ENCODE data around the gene ASCC1.
"Not testable (repeated sequence)": the region's sequence is repeated elsewhere in the genome, so short reads cannot be mapped to it uniquely, and the experiment has no call there.

The ASCC1 gene

DNA sequence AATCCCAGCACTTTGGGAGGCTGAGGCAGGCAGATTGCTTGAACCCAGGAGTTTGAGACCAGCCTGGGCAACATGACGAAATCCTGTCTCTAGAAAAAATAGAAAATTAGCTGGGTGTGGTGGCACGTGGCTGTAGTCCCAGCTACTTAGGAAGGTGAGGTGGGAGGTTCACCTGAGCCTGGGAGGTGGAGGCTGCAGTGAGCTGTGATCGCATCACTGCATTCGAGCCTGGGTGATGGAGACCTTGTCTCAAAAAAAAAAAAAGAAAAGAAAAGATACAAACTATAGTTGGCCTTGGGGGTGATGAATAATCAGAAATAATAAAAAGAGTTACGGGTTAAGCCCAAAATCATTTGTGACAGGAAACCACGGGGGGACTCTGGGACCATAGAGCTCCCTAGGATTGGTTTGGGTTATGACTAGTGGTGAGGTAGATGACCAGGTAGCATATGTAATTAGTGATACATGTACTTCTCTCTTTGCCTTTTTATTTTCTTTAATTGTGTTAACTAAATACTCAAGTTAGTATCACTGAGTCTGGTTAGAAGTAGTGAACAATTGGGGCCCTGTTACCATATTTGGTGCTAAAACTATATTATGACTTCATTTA lies 10.4 kb upstream of the ASCC1 start:
- Histone ChIP-seq H3K4me1 (ENCODE audit: control insufficient read depth, low read length) (peaks cover 59% of the 10 kb centered on the region), H3K4me2 (ENCODE audit: low read length) (no peak overlapping the region), H3K4me3 (ENCODE audit: low read length) (no peak overlapping the region), H3K27ac (ENCODE audit: low read depth, low read length) (no peak overlapping the region), H3K9me2 (replicated peaks; ENCODE audit: control insufficient read depth, low read length) (no peaks in the 10 kb centered on the region), H4K20me1 (ENCODE audit: control insufficient read depth, insufficient read depth, low read depth, low read length) (no peaks in the 10 kb centered on the region; the same call in 1 of the 2 replicates), H3F3A (ENCODE audit: control insufficient read depth, insufficient read depth) (peaks cover 9% of the 10 kb centered on the region), H3K9me3 (ENCODE audit: control insufficient read depth, insufficient read depth, low read length) (no peaks in the 10 kb centered on the region), H3K27me3 (ENCODE audit: control insufficient read depth, low read length) (no peaks in the 10 kb centered on the region), H3K79me2 (ENCODE audit: control insufficient read depth, low read length) (peaks cover 81% of the 10 kb centered on the region), H3K36me3 (ENCODE audit: control insufficient read depth, low read length) (peaks cover 64% of the 10 kb centered on the region)
- TF ChIP-seq CTCF (IDR thresholded peaks at IDR 0.05; ENCODE audit: low read depth, low read length, poor library complexity, severe bottlenecking) = no peak
- TF ChIP-seq EZH2phosphoT487 (IDR thresholded peaks at IDR 0.05; ENCODE audit: borderline replicate concordance, low read length) = no peak

DNA sequence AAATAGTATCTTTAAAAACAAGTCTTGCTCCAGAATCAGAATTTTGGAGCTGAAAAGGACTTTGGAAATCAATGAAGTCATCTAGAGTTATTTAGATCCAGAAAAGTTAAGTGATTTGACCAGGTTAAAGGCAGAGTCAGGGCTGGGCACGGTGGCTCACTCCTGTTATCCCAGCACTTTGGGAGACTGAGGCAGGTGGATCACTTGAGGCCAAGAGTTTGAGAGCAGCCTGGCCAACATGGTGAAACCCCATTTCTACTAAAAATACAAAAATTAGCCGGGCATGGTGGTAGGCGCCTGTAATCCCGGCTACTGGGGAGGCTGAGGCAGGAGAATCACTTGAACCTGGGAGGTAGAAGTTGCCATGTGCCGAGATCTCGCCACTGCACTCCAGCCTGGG lies 8.1 kb upstream of the ASCC1 start:
- not testable (repeated sequence) for H3K9me3 ChIP-seq (ENCODE audit: control insufficient read depth, insufficient read depth, low read length); H3K9me2 ChIP-seq (replicated peaks; ENCODE audit: control insufficient read depth, low read length); H3K4me3 ChIP-seq (ENCODE audit: low read length); H3K4me2 ChIP-seq (ENCODE audit: low read length); H3K27me3 ChIP-seq (ENCODE audit: control insufficient read depth, low read length); H4K20me1 ChIP-seq (ENCODE audit: control insufficient read depth, insufficient read depth, low read depth, low read length)
- Histone ChIP-seq H3K27ac (ENCODE audit: low read depth, low read length) (peak overlapping the region; percentile 31), H3K4me1 (ENCODE audit: control insufficient read depth, low read length) (peaks cover 52% of the 10 kb centered on the region), H3F3A (ENCODE audit: control insufficient read depth, insufficient read depth) (peaks cover 16% of the 10 kb centered on the region), H3K36me3 (ENCODE audit: control insufficient read depth, low read length) (peaks cover 59% of the 10 kb centered on the region), H3K79me2 (ENCODE audit: control insufficient read depth, low read length) (peaks cover 82% of the 10 kb centered on the region)

GRCh38 chr10:72223743-72224101 lies 7.6 kb upstream of the ASCC1 start:
- TF ChIP-seq CTCF (IDR thresholded peaks at IDR 0.05; ENCODE audit: low read depth, low read length, poor library complexity, severe bottlenecking) (no peak), EZH2phosphoT487 (IDR thresholded peaks at IDR 0.05; ENCODE audit: borderline replicate concordance, low read length) (no peak)

DNA sequence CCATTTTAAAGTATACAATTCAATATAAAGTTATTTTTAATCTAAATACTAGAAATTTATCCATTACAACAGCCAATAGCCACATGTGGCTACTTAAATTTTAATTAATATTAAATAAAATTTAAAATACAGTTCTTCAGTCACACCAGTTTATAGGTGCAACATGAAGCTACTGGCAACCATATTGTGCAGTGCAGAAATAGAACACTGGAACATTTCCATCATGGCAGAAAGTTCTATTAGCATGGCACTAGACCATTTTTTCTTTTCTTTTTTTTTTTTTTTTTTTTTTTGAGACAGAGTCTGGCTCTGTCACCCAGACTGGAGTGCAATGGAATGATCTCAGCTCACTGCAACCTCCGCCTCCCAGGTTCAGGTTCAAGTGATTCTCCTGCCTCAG lies 5.2 kb upstream of the ASCC1 start:
- Histone ChIP-seq H3K79me2 (ENCODE audit: control insufficient read depth, low read length) (peaks cover 82% of the 10 kb centered on the region), H3K27ac (ENCODE audit: low read depth, low read length) (no peak overlapping the region), H3K36me3 (ENCODE audit: control insufficient read depth, low read length) (peaks cover 58% of the 10 kb centered on the region)

More at GRCh38 chr10:72223743-72224101, 7.6 kb upstream of the ASCC1 start:
- Histone ChIP-seq H3K36me3 (ENCODE audit: control insufficient read depth, low read length) (peaks cover 59% of the 10 kb centered on the region), H3K9me3 (ENCODE audit: control insufficient read depth, insufficient read depth, low read length) (no peaks in the 10 kb centered on the region), H3K4me3 (ENCODE audit: low read length) (no peak overlapping the region), H4K20me1 (ENCODE audit: control insufficient read depth, insufficient read depth, low read depth, low read length) (no peaks in the 10 kb centered on the region; the same call in 1 of the 2 replicates), H3F3A (ENCODE audit: control insufficient read depth, insufficient read depth) (peaks cover 15% of the 10 kb centered on the region), H3K4me1 (ENCODE audit: control insufficient read depth, low read length) (peaks cover 53% of the 10 kb centered on the region), H3K79me2 (ENCODE audit: control insufficient read depth, low read length) (peaks cover 82% of the 10 kb centered on the region), H3K27me3 (ENCODE audit: control insufficient read depth, low read length) (no peaks in the 10 kb centered on the region), H3K4me2 (ENCODE audit: low read length) (no peak overlapping the region; the same call in 1 of the 2 replicates), H3K9me2 (replicated peaks; ENCODE audit: control insufficient read depth, low read length) (no peaks in the 10 kb centered on the region), H3K27ac (ENCODE audit: low read depth, low read length) (peak overlapping the region; percentile 31)

More for the DNA sequence above, 5.2 kb upstream of the ASCC1 start:
- Histone ChIP-seq H4K20me1 (ENCODE audit: control insufficient read depth, insufficient read depth, low read depth, low read length) (peaks cover 9% of the 10 kb centered on the region), H3K9me2 (replicated peaks; ENCODE audit: control insufficient read depth, low read length) (no peaks in the 10 kb centered on the region), H3K4me3 (ENCODE audit: low read length) (no peak overlapping the region), H3K4me2 (ENCODE audit: low read length) (no peak overlapping the region), H3K27me3 (ENCODE audit: control insufficient read depth, low read length) (no peaks in the 10 kb centered on the region), H3K4me1 (ENCODE audit: control insufficient read depth, low read length) (peaks cover 50% of the 10 kb centered on the region), H3K9me3 (ENCODE audit: control insufficient read depth, insufficient read depth, low read length) (no peaks in the 10 kb centered on the region), H3F3A (ENCODE audit: control insufficient read depth, insufficient read depth) (peaks cover 25% of the 10 kb centered on the region)
- no peak for TF ChIP-seq CTCF (IDR thresholded peaks at IDR 0.05; ENCODE audit: low read depth, low read length, poor library complexity, severe bottlenecking)
- no peak for TF ChIP-seq EZH2phosphoT487 (IDR thresholded peaks at IDR 0.05; ENCODE audit: borderline replicate concordance, low read length)
